H1 (cell line): Measurements from ENCODE around the gene MEGF11. TPM values are rescaled to one million over a fixed set of nuclear protein-coding genes. Genes with fewer than 3 reads are reported as not detected.

Experiments used
- BCL11A ChIP-seq, 2 experiments: IDR thresholded peaks; one replicate each; pipeline ENCODE4 v1.6.1; 2011; ENCODE audit warnings: low read depth in 2 of 2, low read length in 2 of 2, mild to moderate bottlenecking in 2 of 2
- TAF1 ChIP-seq: IDR thresholded peaks from 2 replicates; pipeline ENCODE4 v1.6.1; 2011; ENCODE audit warnings: mild to moderate bottlenecking, low read depth, low read length
- polyA plus RNA-seq, 7 experiments: library from polyadenylated mRNA; depleted of rRNA in 3 of 7; stranded (reverse) in 5 of 7; unstranded in 2 of 7; fragments of >200 nt in 5 of 7; fragments of 200-250 nt in 2 of 7; gene quantifications; 1 replicate in 5 of 7; 2 replicates in 1 of 7; 4 replicates in 1 of 7; pipeline versions ENCODE4 v1.2.1 to v1.2.3, GENCODE V29; 2011 to 2013; ENCODE audit warnings: missing spikeins in 2 of 7, mixed read lengths in 2 of 7
- total RNA-seq: library from RNA; stranded (reverse); fragmentation: NEBNext Ultra II Directional; extraction: Animal tissue kit (Norgen Biotek cat#: 25700); gene quantifications from 2 replicates; pipeline ENCODE4 v1.2.1, GENCODE V29; 2021

The MEGF11 gene
- total and polyA plus RNA-seq, 2 of the 8 experiments (the other 6 are each of a cell fraction or from before 2014, with no cell fraction given), result 4.4 to 4.8 TPM

- TF ChIP-seq BCL11A (IDR thresholded peaks at IDR 0.05; ENCODE audit: low read depth in 2 of 2, low read length in 2 of 2), result no peak
- no peak for TF ChIP-seq TAF1
These were observed 245.8 kb downstream of the MEGF11 start (continued) for GRCh38 chr15:66007663-66008262.
